ENCODE data around the gene ZFAND3. TPM values are rescaled to one million over a fixed set of nuclear protein-coding genes. Genes with fewer than 3 reads are reported as not detected.

Gene ZFAND3
- total RNA-seq, 4 donors from 2014 or later = 30.5 to 57.4 (median 53.3) TPM

DNA sequence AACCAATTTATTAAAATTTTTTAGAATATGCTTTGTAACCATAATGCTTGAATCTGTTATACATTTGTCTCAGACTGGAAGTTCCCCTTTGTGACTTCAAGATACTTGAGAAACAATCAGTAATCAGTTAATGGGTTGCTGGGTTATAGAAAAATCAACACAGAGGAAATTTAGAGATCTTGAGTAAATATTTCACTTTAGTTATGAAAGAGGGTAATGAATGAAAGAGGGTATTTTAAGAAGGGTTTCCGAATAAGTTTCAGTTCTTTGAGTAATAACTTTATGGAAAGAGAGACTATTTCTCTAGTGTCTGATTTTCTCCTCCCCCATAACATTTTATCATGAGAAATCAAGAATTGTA, 21.4 kb downstream of the ZFAND3 start:
- H3K4me1 ChIP-seq = peaks cover 0 to 2% (median 0%) of the 10 kb centered on the region in 4 donors
- DNase-seq = no peak
- H3K9me3 ChIP-seq = no peaks in the 10 kb centered on the region
- H3K27ac ChIP-seq = no peak overlapping the region
- H3K4me3 ChIP-seq = no peak overlapping the region
- TF ChIP-seq POLR2A (IDR thresholded peaks at IDR 0.05) = no peak
- TF ChIP-seq, protein P1, sequence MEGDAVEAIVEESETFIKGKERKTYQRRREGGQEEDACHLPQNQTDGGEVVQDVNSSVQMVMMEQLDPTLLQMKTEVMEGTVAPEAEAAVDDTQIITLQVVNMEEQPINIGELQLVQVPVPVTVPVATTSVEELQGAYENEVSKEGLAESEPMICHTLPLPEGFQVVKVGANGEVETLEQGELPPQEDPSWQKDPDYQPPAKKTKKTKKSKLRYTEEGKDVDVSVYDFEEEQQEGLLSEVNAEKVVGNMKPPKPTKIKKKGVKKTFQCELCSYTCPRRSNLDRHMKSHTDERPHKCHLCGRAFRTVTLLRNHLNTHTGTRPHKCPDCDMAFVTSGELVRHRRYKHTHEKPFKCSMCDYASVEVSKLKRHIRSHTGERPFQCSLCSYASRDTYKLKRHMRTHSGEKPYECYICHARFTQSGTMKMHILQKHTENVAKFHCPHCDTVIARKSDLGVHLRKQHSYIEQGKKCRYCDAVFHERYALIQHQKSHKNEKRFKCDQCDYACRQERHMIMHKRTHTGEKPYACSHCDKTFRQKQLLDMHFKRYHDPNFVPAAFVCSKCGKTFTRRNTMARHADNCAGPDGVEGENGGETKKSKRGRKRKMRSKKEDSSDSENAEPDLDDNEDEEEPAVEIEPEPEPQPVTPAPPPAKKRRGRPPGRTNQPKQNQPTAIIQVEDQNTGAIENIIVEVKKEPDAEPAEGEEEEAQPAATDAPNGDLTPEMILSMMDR (IDR thresholded peaks at IDR 0.05) = no peak
- no peaks in the 10 kb centered on the region for H3K27me3 ChIP-seq
- no peaks in the 10 kb centered on the region for H3K36me3 ChIP-seq

DNA sequence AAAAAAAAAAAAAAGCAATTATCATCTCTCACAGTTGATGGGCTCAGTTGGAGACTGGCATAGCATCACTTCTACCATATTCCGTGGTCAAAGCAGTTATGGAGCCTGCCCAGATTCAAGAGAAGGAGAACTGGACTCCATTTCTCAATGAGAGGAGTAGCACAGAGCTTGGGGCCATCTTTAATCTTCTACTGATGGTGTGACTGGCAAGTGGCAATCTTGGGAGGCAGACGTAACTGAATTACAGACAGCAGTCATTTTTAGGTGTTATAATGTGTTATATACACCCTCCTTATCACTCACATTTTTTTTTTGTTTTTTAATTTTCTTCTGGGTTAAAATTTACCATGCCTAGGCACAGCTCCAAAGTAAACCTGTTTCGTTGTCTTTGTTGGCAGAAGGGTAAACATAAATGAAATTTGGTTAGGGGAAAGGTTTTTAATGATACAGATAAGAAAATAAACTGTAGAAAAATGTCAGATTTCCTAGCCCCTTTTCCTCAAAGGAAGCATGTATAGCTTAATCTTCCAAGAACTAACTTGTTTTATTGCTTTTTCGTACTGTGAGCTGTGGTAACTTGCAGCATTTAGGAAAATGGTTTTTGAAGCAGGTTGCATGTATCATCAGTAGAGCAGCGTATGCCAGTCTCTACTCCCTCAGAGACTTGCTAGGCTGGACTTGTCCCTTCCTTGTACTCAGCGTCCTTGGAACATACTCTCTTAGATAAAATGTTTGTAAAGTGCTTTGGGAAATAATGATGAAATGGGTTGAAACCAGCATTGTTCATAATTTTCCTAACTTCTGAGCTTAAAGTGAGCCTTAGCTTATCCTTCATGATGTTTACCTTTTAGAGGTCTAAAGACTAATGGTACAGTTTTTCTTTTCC, 25.7 kb downstream of the ZFAND3 start:
- DNase-seq = no peak
- H3K4me1 ChIP-seq = peaks cover 0 to 14% (median 0%) of the 10 kb centered on the region in 4 donors
- H3K9me3 ChIP-seq = no peaks in the 10 kb centered on the region
- H3K4me3 ChIP-seq = no peak overlapping the region
- H3K27me3 ChIP-seq = no peaks in the 10 kb centered on the region
- H3K36me3 ChIP-seq = no peaks in the 10 kb centered on the region
- no peak overlapping the region for H3K27ac ChIP-seq
- no peak for TF ChIP-seq POLR2A (IDR thresholded peaks at IDR 0.05)
- TF ChIP-seq, protein P1 (IDR thresholded peaks at IDR 0.05) = no peak

DNA sequence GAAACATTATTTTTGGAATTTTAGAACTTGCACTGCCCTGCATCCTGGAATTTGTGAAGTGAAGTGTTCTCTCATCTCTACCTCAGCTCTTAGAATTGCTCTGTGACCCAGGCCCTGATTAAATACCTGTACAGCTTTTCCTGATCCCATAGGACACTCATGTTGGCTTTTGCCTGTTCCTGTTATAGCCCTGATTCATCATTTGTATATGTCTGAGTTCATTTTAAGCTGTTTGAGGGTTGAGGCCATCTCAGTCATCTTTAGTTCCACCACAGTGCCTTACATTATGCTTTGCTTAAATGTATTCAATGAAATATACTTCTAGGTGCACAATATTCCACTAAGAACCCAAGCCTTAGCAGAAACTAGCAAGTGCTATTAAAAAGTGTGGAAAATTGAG, 26.4 kb downstream of the ZFAND3 start:
- H3K27me3 ChIP-seq = no peaks in the 10 kb centered on the region
- no peaks in the 10 kb centered on the region for H3K36me3 ChIP-seq
- no peak overlapping the region for H3K4me3 ChIP-seq
- peaks cover 0 to 19% (median 0%) of the 10 kb centered on the region in 4 donors for H3K4me1 ChIP-seq
- H3K27ac ChIP-seq = no peak overlapping the region
- no peaks in the 10 kb centered on the region for H3K9me3 ChIP-seq
- TF ChIP-seq POLR2A (IDR thresholded peaks at IDR 0.05) = no peak
- TF ChIP-seq, protein P1 (IDR thresholded peaks at IDR 0.05) = no peak
- DNase-seq = no peak

DNA sequence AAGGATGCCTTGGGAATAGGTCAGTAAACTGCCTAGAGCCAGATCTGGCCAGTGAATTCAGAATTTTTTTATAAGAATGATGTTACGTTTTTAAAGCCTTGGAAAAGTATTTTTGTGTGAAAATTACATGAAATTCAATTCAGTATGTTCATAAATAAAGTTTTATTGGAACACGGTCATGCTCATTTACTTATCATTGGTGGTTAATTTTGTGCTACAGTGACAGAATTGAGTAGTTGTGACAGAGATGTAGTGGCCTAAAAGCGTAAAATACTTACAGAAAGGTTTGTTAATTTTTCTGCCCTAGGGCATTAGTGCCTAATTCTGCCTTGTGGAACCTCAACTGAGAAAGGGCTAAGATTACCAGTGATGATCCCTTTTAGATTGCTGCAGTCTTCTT, 28.2 kb downstream of the ZFAND3 start:
- TF ChIP-seq POLR2A (IDR thresholded peaks at IDR 0.05) = no peak
- TF ChIP-seq, protein P1 (IDR thresholded peaks at IDR 0.05) = no peak
- Histone ChIP-seq H3K27me3 (no peaks in the 10 kb centered on the region), H3K9me3 (no peaks in the 10 kb centered on the region), H3K4me1 (peaks cover 0 to 19% (median 0%) of the 10 kb centered on the region in 4 donors), H3K36me3 (no peaks in the 10 kb centered on the region), H3K4me3 (no peak overlapping the region), H3K27ac (no peak overlapping the region)
- DNase-seq = no peak

DNA sequence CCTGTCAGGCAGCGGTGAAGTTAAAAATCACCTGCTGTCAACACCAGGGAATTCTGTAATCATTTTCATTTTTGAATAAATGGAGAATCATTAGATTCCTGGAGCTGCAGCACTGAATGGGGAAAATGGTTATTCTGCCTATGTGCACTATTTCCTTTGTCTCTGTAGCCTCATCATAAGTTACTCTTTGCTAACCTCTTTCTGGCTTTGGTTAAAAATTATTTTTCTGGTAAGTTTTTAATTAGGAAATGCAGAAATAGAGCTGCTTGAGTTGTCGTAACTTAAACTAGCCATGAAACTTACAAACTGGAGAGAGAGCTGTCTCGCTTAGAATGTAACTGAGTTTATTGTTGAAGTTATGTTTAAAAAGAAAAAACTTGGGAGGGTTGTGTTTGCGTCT, 28.8 kb downstream of the ZFAND3 start:
- no peak for DNase-seq
- Histone ChIP-seq H3K4me3 (no peak overlapping the region), H3K9me3 (no peaks in the 10 kb centered on the region), H3K27ac (no peak overlapping the region), H3K27me3 (no peaks in the 10 kb centered on the region), H3K4me1 (peaks cover 0 to 19% (median 0%) of the 10 kb centered on the region in 4 donors), H3K36me3 (no peaks in the 10 kb centered on the region)
- no peak for TF ChIP-seq POLR2A (IDR thresholded peaks at IDR 0.05)
- TF ChIP-seq, protein P1 (IDR thresholded peaks at IDR 0.05) = no peak

All from Peyer's patch (tissue), 4 donors.